Measurements from ENCODE around the gene ALDH3B2.

- peak; percentile 64 to 75 (median 68); a peak in 5 of 6 replicates for TF ChIP-seq CTCF (IDR thresholded peaks at IDR 0.05 in 2 of 3, conservative IDR thresholded peaks at IDR 0.05 in 1 of 3; ENCODE audit: borderline replicate concordance in 1 of 3, insufficient read depth in 1 of 3, low read depth in 2 of 3, low read length in 2 of 3)
- TF ChIP-seq ATF3 (IDR thresholded peaks at IDR 0.05) = no peak
- TF ChIP-seq POLR2A (IDR thresholded peaks at IDR 0.05; ENCODE audit: borderline replicate concordance, extremely low read depth, insufficient read depth, insufficient read length) = no peak
- peak; percentile 55 for TF ChIP-seq RAD21 (IDR thresholded peaks at IDR 0.05; ENCODE audit: low read depth)
- TF ChIP-seq TCF7L2 (IDR thresholded peaks at IDR 0.05; ENCODE audit: borderline replicate concordance, extremely low read depth, insufficient read depth, insufficient read length) = no peak
Observed at GRCh38 chr11:67640021-67640757, 34.2 kb downstream of the ALDH3B2 start.

All from HCT116 (cell line).